ENCODE data around the gene THOC5. TPM values are rescaled to one million over a fixed set of nuclear protein-coding genes. Genes with fewer than 3 reads are reported as not detected.

Gene THOC5
- total and polyA plus RNA-seq, 8 donors: 18.2 to 123 (median 33.7) TPM

DNA sequence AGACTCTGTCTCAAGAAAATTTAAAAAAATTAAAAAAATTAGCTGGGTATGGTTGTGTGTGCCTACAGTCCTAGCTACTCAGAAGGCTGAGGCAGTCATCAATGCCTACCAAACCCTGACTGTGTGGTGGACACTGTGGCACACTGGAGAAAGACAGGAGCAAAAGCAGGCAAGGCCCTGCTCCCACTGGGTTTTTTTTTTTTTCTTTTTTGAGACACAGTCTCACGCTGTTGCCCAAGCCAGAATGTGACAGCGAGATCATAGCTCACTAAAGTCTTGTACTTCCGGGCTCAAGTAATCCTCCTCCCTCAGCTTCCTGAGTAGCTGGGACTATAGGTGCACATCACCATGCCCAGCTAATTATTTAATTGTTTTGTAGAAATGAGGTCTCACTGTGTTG, 68.9 kb downstream of the THOC5 start:
- TF ChIP-seq, protein P1, sequence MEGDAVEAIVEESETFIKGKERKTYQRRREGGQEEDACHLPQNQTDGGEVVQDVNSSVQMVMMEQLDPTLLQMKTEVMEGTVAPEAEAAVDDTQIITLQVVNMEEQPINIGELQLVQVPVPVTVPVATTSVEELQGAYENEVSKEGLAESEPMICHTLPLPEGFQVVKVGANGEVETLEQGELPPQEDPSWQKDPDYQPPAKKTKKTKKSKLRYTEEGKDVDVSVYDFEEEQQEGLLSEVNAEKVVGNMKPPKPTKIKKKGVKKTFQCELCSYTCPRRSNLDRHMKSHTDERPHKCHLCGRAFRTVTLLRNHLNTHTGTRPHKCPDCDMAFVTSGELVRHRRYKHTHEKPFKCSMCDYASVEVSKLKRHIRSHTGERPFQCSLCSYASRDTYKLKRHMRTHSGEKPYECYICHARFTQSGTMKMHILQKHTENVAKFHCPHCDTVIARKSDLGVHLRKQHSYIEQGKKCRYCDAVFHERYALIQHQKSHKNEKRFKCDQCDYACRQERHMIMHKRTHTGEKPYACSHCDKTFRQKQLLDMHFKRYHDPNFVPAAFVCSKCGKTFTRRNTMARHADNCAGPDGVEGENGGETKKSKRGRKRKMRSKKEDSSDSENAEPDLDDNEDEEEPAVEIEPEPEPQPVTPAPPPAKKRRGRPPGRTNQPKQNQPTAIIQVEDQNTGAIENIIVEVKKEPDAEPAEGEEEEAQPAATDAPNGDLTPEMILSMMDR (IDR thresholded peaks at IDR 0.05): no peak
- no peak for TF ChIP-seq POLR2A (IDR thresholded peaks at IDR 0.05)
- WGBS, 5 donors: 77 to 96% (median 93%) methylated on average over 3 of the region's 3 CpGs
- Histone ChIP-seq H3K36me3 (no peaks in the 10 kb centered on the region), H3K27ac (no peak overlapping the region), H3K4me3 (no peak overlapping the region), H3K9me3 (no peaks in the 10 kb centered on the region), H3K4me1 (peaks cover 12 to 22% (median 18%) of the 10 kb centered on the region in 4 donors), H3K27me3 (peaks cover 18 to 38% (median 31%) of the 10 kb centered on the region in 3 donors)
- intact Hi-C loops (cut with DNase I; ENCODE audit: low total_unique reads): no loop called here
- DNase-seq: no peak

DNA sequence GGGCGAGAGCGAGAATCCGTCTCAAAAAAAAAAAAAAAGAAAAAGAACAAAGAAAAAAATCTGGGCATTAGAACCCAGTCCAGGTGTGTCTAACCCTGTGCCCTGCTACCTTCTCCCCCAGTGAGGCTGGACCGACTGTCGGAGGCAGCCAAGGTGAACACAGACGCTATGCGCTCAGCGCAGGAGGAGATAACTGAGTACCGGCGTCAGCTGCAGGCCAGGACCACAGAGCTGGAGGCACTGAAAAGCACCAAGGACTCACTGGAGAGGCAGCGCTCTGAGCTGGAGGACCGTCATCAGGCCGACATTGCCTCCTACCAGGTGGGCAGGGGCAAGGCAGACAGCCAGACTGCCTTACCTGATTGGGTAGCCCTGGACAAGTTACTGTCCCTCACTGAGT, 70.3 kb downstream of the THOC5 start:
- intact Hi-C loops (cut with DNase I; ENCODE audit: low total_unique reads): no loop called here

DNA sequence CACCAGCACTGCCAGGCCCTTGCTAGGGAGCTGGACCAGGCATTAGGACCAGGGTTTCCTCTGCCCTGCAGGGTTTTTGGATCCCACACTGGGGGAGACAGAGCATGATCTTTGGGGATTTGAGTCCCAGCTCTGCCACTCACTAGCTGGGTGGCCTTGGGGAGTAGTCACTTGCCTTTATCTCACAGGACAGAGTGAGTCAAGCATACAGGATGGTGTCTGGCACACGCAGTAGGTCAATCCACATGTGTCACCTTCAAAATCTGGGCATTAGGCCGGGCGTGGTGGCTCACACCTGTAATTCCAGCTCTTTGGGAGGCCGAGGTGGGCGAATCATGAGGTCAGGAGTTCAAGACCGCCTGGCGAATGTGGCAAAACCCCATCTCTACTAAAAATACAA, 70.8 kb downstream of the THOC5 start:
- intact Hi-C loops (cut with DNase I; ENCODE audit: low total_unique reads): no loop called here
- WGBS, 5 donors: 85 to 94% (median 91%) methylated on average over 7 of the region's 7 CpGs
- peaks cover 12 to 33% (median 20%) of the 10 kb centered on the region in 4 donors for H3K4me1 ChIP-seq
- TF ChIP-seq, protein P1 (IDR thresholded peaks at IDR 0.05): no peak
- TF ChIP-seq POLR2AphosphoS5 (IDR thresholded peaks at IDR 0.05) (no peak), EP300 (IDR thresholded peaks at IDR 0.05) (no peak), POLR2A (IDR thresholded peaks at IDR 0.05) (no peak)
- no peak overlapping the region for H3K27ac ChIP-seq
- no peaks in the 10 kb centered on the region for H3K9me3 ChIP-seq
- DNase-seq: no peak
- H3K4me3 ChIP-seq: no peak overlapping the region
- no peaks in the 10 kb centered on the region for H3K36me3 ChIP-seq
- H3K27me3 ChIP-seq: peaks cover 25 to 57% (median 50%) of the 10 kb centered on the region in 3 donors

More for the DNA sequence above, 70.3 kb downstream of the THOC5 start:
- WGBS, 5 donors: 91 to 94% (median 94%) methylated on average over 12 to 13 of the region's 13 CpGs
- Histone ChIP-seq H3K9me3 (no peaks in the 10 kb centered on the region), H3K27me3 (peaks cover 25 to 52% (median 45%) of the 10 kb centered on the region in 3 donors), H3K36me3 (no peaks in the 10 kb centered on the region), H3K4me3 (no peak overlapping the region), H3K4me1 (peaks cover 12 to 31% (median 20%) of the 10 kb centered on the region in 4 donors), H3K27ac (no peak overlapping the region)
- TF ChIP-seq EP300 (IDR thresholded peaks at IDR 0.05) (no peak), POLR2AphosphoS5 (IDR thresholded peaks at IDR 0.05) (no peak), POLR2A (IDR thresholded peaks at IDR 0.05) (no peak)
- TF ChIP-seq, protein P1 (IDR thresholded peaks at IDR 0.05): no peak
- no peak for DNase-seq

DNA sequence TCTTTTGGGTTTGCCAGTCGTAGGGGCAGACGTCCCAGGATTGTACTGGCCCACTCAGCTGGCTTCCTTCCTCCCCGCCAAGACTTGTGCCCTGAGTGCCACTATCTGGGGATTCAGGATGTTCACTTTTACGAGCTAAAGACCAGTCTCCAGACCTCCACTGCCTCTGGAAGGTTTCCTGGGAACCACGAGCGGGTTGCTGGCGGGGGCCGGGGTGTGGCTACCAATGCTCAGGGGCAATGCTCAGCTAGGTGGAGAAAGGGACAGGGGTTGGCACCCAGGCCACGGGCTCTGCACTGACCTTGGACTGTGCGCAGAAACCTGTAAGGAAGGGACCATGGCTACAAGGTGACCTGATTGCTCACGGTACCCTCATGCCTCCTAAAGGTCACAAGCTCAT, 71.3 kb downstream of the THOC5 start:
- Histone ChIP-seq H3K27me3 (peaks cover 25 to 62% (median 52%) of the 10 kb centered on the region in 3 donors), H3K9me3 (no peaks in the 10 kb centered on the region), H3K27ac (no peak overlapping the region), H3K36me3 (no peaks in the 10 kb centered on the region), H3K4me1 (peaks cover 12 to 33% (median 20%) of the 10 kb centered on the region in 4 donors), H3K4me3 (no peak overlapping the region)
- no peak for TF ChIP-seq POLR2AphosphoS5 (IDR thresholded peaks at IDR 0.05)
- TF ChIP-seq EP300 (IDR thresholded peaks at IDR 0.05): no peak
- TF ChIP-seq, protein P1 (IDR thresholded peaks at IDR 0.05): no peak
- no peak for TF ChIP-seq POLR2A (IDR thresholded peaks at IDR 0.05)
- DNase-seq: no peak
- intact Hi-C loops (cut with DNase I; ENCODE audit: low total_unique reads): no loop called here
- WGBS, 5 donors: 54 to 79% (median 64%) methylated on average over 7 to 11 of the region's 11 CpGs
